Measurements from ENCODE around the gene CLRN1.

DNA sequence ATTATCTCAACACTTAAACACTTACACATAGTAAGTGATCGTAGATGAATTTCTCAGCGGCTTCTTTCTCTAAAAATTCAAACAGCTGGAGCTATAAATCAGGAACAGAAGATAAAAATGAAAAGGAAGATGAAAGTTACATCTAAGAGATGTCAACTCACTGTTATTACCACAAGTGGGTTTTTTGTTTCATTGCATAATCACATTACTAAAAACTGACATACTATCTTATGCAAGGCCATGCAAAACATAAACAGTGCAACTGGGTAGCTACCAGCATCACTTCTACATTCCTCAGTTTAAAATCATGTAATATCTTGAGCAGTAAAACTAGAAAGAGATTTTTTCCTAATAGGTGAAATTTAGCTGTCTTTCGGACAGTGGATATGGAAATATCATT lies 82.2 kb downstream of the CLRN1 start:
- TF ChIP-seq CTCF (conservative IDR thresholded peaks at IDR 0.05 in 1 of 2, IDR thresholded peaks at IDR 0.05 in 1 of 2; ENCODE audit: low read depth in 1 of 2, low read length in 2 of 2) (no peak), EZH2 (IDR thresholded peaks at IDR 0.05; ENCODE audit: low read length, missing control alignments) (no peak)

Measured in fibroblast of lung (primary cell).